IMR-90 (cell line): ENCODE measurements around the gene HAGHL.

ENCODE experiments used
- CEBPB ChIP-seq: IDR thresholded peaks from 2 replicates; pipeline ENCODE4 v1.6.1; 2012; ENCODE audit warnings: low read depth, low read length, improper control_type of control experiment
- CTCF ChIP-seq: conservative IDR thresholded peaks from 2 replicates; pipeline ENCODE4 v1.5.1; 2012; ENCODE audit warnings: mild to moderate bottlenecking, low read depth, low read length, improper control_type of control experiment
- ELK1 ChIP-seq: fragments of 150-350 bp; IDR thresholded peaks from 2 replicates; pipeline ENCODE4 v1.6.1; 2016; ENCODE audit warnings: low read depth, mild to moderate bottlenecking, low read length, moderate library complexity, borderline replicate concordance
- MAFK ChIP-seq: IDR thresholded peaks from 2 replicates; pipeline ENCODE4 v1.6.1; 2012; ENCODE audit warnings: low read depth, low read length, improper control_type of control experiment
- POLR2A ChIP-seq: IDR thresholded peaks from 2 replicates; pipeline ENCODE4 v1.6.1; 2012; ENCODE audit warnings: mild to moderate bottlenecking, low read depth, low read length
- RAD21 ChIP-seq: IDR thresholded peaks from 2 replicates; pipeline ENCODE4 v1.6.1; 2012; ENCODE audit warnings: low read length, improper control_type of control experiment
- RCOR1 ChIP-seq: IDR thresholded peaks from 2 replicates; pipeline ENCODE4 v1.6.1; 2012; ENCODE audit warnings: mild to moderate bottlenecking, low read length, improper control_type of control experiment; ENCODE audit not compliant: insufficient replicate concordance
- RFX5 ChIP-seq: IDR thresholded peaks from 2 replicates; pipeline ENCODE4 v1.8.0; 2012; ENCODE audit warnings: low read depth, mild to moderate bottlenecking, low read length, moderate library complexity
- USF2 ChIP-seq: fragments of 150-350 bp; IDR thresholded peaks from 2 replicates; pipeline ENCODE4 v1.6.1; 2017; ENCODE audit warnings: mild to moderate bottlenecking, antibody characterized with exemption, low read length, low read depth

- no peak for TF ChIP-seq CTCF
- no peak for TF ChIP-seq ELK1
- no peak for TF ChIP-seq POLR2A
- no peak for TF ChIP-seq USF2
- no peak for TF ChIP-seq RFX5
- no peak for TF ChIP-seq RAD21
- no peak for TF ChIP-seq MAFK
- TF ChIP-seq RCOR1 = no peak
- TF ChIP-seq CEBPB = no peak
Observed at GRCh38 chr16:750485-750884, 23.6 kb downstream of the HAGHL start.
